Neural cell (in vitro differentiated cells): ENCODE results near the gene CCDC68. TPM values are rescaled to one million over a fixed set of nuclear protein-coding genes. Genes with fewer than 3 reads are reported as not detected.

Experiments
- H2AFZ ChIP-seq: fragments of 200-600, 300-800 bp; sonication (generic), shearing (Covaris generic); 2 replicates; pipeline ENCODE4 v1.6.0; 2014; ENCODE audit warnings: low read depth, mild to moderate bottlenecking, antibody characterized with exemption, low read length, moderate library complexity
- H3F3A ChIP-seq: fragments of 200-600 bp; shearing (Covaris generic); 2 replicates; pipeline ENCODE4 v1.6.1; 2016; ENCODE audit warnings: mild to moderate bottlenecking, moderate library complexity, mixed read lengths, antibody characterized with exemption, low read length; ENCODE audit not compliant: insufficient read depth, poor library complexity, severe bottlenecking
- H3K27ac ChIP-seq: fragments of 200-600, 300-800 bp; sonication (generic), shearing (Covaris generic); 2 replicates; pipeline ENCODE4 v1.5.1; 2014; ENCODE audit warnings: mild to moderate bottlenecking, low read length, moderate library complexity
- H3K27me3 ChIP-seq: fragments of 300-800, 200-600 bp; sonication (generic), shearing (Covaris generic); 2 replicates; pipeline ENCODE4 v1.6.0; 2014; ENCODE audit warnings: mild to moderate bottlenecking, low read depth, low read length, moderate library complexity; ENCODE audit not compliant: insufficient read depth
- H3K36me3 ChIP-seq: fragments of 300-800, 200-600 bp; sonication (generic), shearing (Covaris generic); 2 replicates; pipeline ENCODE4 v1.5.1; 2014; ENCODE audit warnings: mild to moderate bottlenecking, antibody characterized with exemption, low read length, moderate library complexity; ENCODE audit not compliant: insufficient read depth
- H3K4me2 ChIP-seq: fragments of 300-800, 200-600 bp; sonication (generic), shearing (Covaris generic); 2 replicates; pipeline ENCODE4 v1.6.0; 2014; ENCODE audit warnings: mild to moderate bottlenecking, low read length
- H3K4me3 ChIP-seq: fragments of 300-800, 200-600 bp; sonication (generic), shearing (Covaris generic); 2 replicates; pipeline ENCODE4 v1.5.1; 2014; ENCODE audit warnings: mild to moderate bottlenecking, low read length, moderate library complexity
- H3K79me2 ChIP-seq: fragments of 200-600 bp; shearing (Covaris generic); replicated peaks from 2 replicates; pipeline ENCODE4 v1.6.0; 2014; ENCODE audit warnings: mild to moderate bottlenecking, low read length, moderate library complexity; ENCODE audit not compliant: insufficient read depth
- H3K9ac ChIP-seq: fragments of 300-800, 200-600 bp; sonication (generic), shearing (Covaris generic); 2 replicates; pipeline ENCODE4 v1.6.1; 2016; ENCODE audit warnings: mild to moderate bottlenecking, low read length, mixed read lengths
- H3K9me2 ChIP-seq: fragments of 200-600 bp; shearing (Covaris generic); 2 replicates; pipeline ENCODE4 v1.6.1; 2016; ENCODE audit warnings: mild to moderate bottlenecking, low read length, mixed read lengths; ENCODE audit not compliant: insufficient read depth
- H3K9me3 ChIP-seq: fragments of 200-600, 300-800 bp; sonication (generic), shearing (Covaris generic); 2 replicates; pipeline ENCODE4 v1.6.1; 2016; ENCODE audit warnings: mild to moderate bottlenecking, mixed run types, low read length, moderate library complexity, mixed read lengths
- H4K20me1 ChIP-seq: fragments of 200-600 bp; shearing (Covaris generic); 2 replicates; pipeline ENCODE4 v1.6.1; 2016; ENCODE audit warnings: mild to moderate bottlenecking, mixed run types; ENCODE audit not compliant: insufficient read depth
- CTCF ChIP-seq: fragments of 450-650 bp; IDR thresholded peaks from 2 replicates; pipeline ENCODE4 v1.5.1; 2014; ENCODE audit warnings: antibody characterized with exemption, mild to moderate bottlenecking, moderate library complexity; ENCODE audit not compliant: poor library complexity, severe bottlenecking
- EP300 ChIP-seq: fragments of 450-650 bp; conservative IDR thresholded peaks from 2 replicates; pipeline ENCODE4 v1.6.1; 2014; ENCODE audit warnings: antibody characterized with exemption, mild to moderate bottlenecking, moderate library complexity; ENCODE audit not compliant: poor library complexity, severe bottlenecking
- EZH2 ChIP-seq: fragments of 200-600, 300-800 bp; shearing (Covaris generic), sonication (generic); IDR thresholded peaks from 2 replicates; pipeline ENCODE4 v1.6.1; 2014; ENCODE audit warnings: antibody characterized with exemption, low read length, borderline replicate concordance, mild to moderate bottlenecking; ENCODE audit not compliant: insufficient read depth, poor library complexity, severe bottlenecking
- MXI1 ChIP-seq: fragments of 450-650 bp; conservative IDR thresholded peaks from 2 replicates; pipeline ENCODE4 v1.6.1; 2014; ENCODE audit warnings: antibody characterized with exemption, mild to moderate bottlenecking; ENCODE audit not compliant: poor library complexity, severe bottlenecking
- POLR2AphosphoS5 ChIP-seq: IDR thresholded peaks from 2 replicates; pipeline ENCODE4 v1.6.1; 2012
- RAD21 ChIP-seq: fragments of 450-650 bp; conservative IDR thresholded peaks from 2 replicates; pipeline ENCODE4 v1.6.1; 2014; ENCODE audit warnings: antibody characterized with exemption, mild to moderate bottlenecking, moderate library complexity
- REST ChIP-seq: IDR thresholded peaks from 2 replicates; pipeline ENCODE4 v1.6.1; 2012; ENCODE audit warnings: borderline replicate concordance
- SMC3 ChIP-seq: fragments of 450-650 bp; conservative IDR thresholded peaks from 2 replicates; pipeline ENCODE4 v1.6.1; 2014; ENCODE audit warnings: antibody characterized with exemption, mild to moderate bottlenecking, moderate library complexity; ENCODE audit not compliant: poor library complexity
- TAF1 ChIP-seq: IDR thresholded peaks from 2 replicates; pipeline ENCODE4 v1.6.1; 2012; ENCODE audit warnings: low read depth
- polyA plus RNA-seq: library from polyadenylated mRNA; depleted of rRNA; stranded (reverse); fragments of >200 nt; gene quantifications from 2 replicates; pipeline ENCODE4 v1.2.3, GENCODE V29; 2014

Gene CCDC68
- polyA plus RNA-seq, 1 donor from 2014 or later, result 0.30 TPM

- Histone ChIP-seq H4K20me1 (no peaks in the 10 kb centered on the region), H3K9me2 (no peaks in the 10 kb centered on the region), H3F3A (no peaks in the 10 kb centered on the region), H3K36me3 (no peaks in the 10 kb centered on the region), H3K4me2 (no peak overlapping the region), H3K9me3 (no peaks in the 10 kb centered on the region), H3K27ac (no peak overlapping the region), H3K4me3 (no peak overlapping the region), H2AFZ (no peak overlapping the region), H3K79me2 (no peaks in the 10 kb centered on the region), H3K27me3 (no peaks in the 10 kb centered on the region), H3K9ac (no peak overlapping the region)
- no peak for TF ChIP-seq EZH2
- no peak for TF ChIP-seq TAF1
- TF ChIP-seq EP300, result no peak
- no peak for TF ChIP-seq MXI1
- TF ChIP-seq POLR2AphosphoS5, result no peak
- no peak for TF ChIP-seq RAD21
- no peak for TF ChIP-seq CTCF
- TF ChIP-seq SMC3, result no peak
- TF ChIP-seq REST, result no peak
Measured at GRCh38 chr18:54899500-54899899, 59.8 kb downstream of the CCDC68 start.

GRCh38 chr18:54888933-54889332, 70.3 kb downstream of the CCDC68 start:
- Histone ChIP-seq H4K20me1 (no peaks in the 10 kb centered on the region), H3K9me3 (no peaks in the 10 kb centered on the region), H3K4me2 (no peak overlapping the region), H3K9me2 (no peaks in the 10 kb centered on the region), H3K79me2 (no peaks in the 10 kb centered on the region), H2AFZ (no peak overlapping the region), H3K27ac (no peak overlapping the region), H3K27me3 (no peaks in the 10 kb centered on the region), H3K36me3 (peaks cover 6% of the 10 kb centered on the region), H3K9ac (no peak overlapping the region), H3K4me3 (no peak overlapping the region), H3F3A (no peaks in the 10 kb centered on the region)
- TF ChIP-seq EZH2 (no peak), TAF1 (no peak), EP300 (no peak), SMC3 (no peak), POLR2AphosphoS5 (no peak), MXI1 (no peak), RAD21 (no peak), CTCF (no peak), REST (no peak)
